ENCODE data around the gene HOXD11. TPM values are rescaled to one million over a fixed set of nuclear protein-coding genes. Genes with fewer than 3 reads are reported as not detected.

The HOXD11 gene
- total RNA-seq, 1 donor from 2014 or later: not detected

- Mint-ChIP-seq H3K4me1 (ENCODE audit: low read depth) (peaks cover 20% of the 10 kb centered on the region), H3K9me3 (ENCODE audit: low read depth) (no peaks in the 10 kb centered on the region), H3K27ac (ENCODE audit: unreplicated experiment) (no peak overlapping the region), H3K36me3 (ENCODE audit: low read depth) (peaks cover 2% of the 10 kb centered on the region), H3K4me3 (ENCODE audit: unreplicated experiment) (no peak overlapping the region), H3K27me3 (ENCODE audit: low read depth) (peaks cover 88% of the 10 kb centered on the region)
- TF ChIP-seq CTCF (IDR thresholded peaks at IDR 0.05): no peak
- DNase-seq (ENCODE audit: low spot score): no peak
Observed at GRCh38 chr2:176089843-176090395, 17.2 kb upstream of the HOXD11 start.

GRCh38 chr2:176090862-176091261 lies 16.2 kb upstream of the HOXD11 start:
- no peak overlapping the region for H3K4me3 Mint-ChIP-seq (ENCODE audit: unreplicated experiment)
- TF ChIP-seq CTCF (IDR thresholded peaks at IDR 0.05): no peak
- DNase-seq (ENCODE audit: low spot score): no peak
- peaks cover 89% of the 10 kb centered on the region for H3K27me3 Mint-ChIP-seq (ENCODE audit: low read depth)
- peaks cover 2% of the 10 kb centered on the region for H3K36me3 Mint-ChIP-seq (ENCODE audit: low read depth)
- no peak overlapping the region for H3K27ac Mint-ChIP-seq (ENCODE audit: unreplicated experiment)
- H3K4me1 Mint-ChIP-seq (ENCODE audit: low read depth): peaks cover 20% of the 10 kb centered on the region
- no peaks in the 10 kb centered on the region for H3K9me3 Mint-ChIP-seq (ENCODE audit: low read depth)

- DNase-seq (ENCODE audit: low spot score): no peak
- no peak for TF ChIP-seq CTCF (IDR thresholded peaks at IDR 0.05)
- Mint-ChIP-seq H3K27me3 (ENCODE audit: low read depth) (peaks cover 90% of the 10 kb centered on the region), H3K4me1 (ENCODE audit: low read depth) (peaks cover 22% of the 10 kb centered on the region), H3K36me3 (ENCODE audit: low read depth) (peaks cover 2% of the 10 kb centered on the region), H3K9me3 (ENCODE audit: low read depth) (no peaks in the 10 kb centered on the region), H3K27ac (ENCODE audit: unreplicated experiment) (no peak overlapping the region), H3K4me3 (ENCODE audit: unreplicated experiment) (peak overlapping the region; percentile 33)
Observed at GRCh38 chr2:176091329-176092258, 15.5 kb upstream of the HOXD11 start.

- Mint-ChIP-seq H3K4me3 (ENCODE audit: unreplicated experiment) (peak within 1 kb of the TSS; percentile 54), H3K9me3 (ENCODE audit: low read depth) (no peaks in the 10 kb centered on the region), H3K27me3 (ENCODE audit: low read depth) (peaks cover 90% of the 10 kb centered on the region), H3K4me1 (ENCODE audit: low read depth) (peaks cover 31% of the 10 kb centered on the region), H3K27ac (ENCODE audit: unreplicated experiment) (no peak within 1 kb of the TSS), H3K36me3 (ENCODE audit: low read depth) (peaks cover 2% of the 10 kb centered on the region)
- DNase-seq (ENCODE audit: low spot score): no peak
- TF ChIP-seq CTCF (IDR thresholded peaks at IDR 0.05): no peak
Observed at GRCh38 chr2:176092270-176093144, 14.6 kb upstream of the HOXD11 start, which contains the start of gene HOXD13. TSS of gene HOXD13 (plus strand) at chr2:176092721. CDS start at chr2:176092891, 170 bp downstream.
